Stimulated activated CD4-positive, alpha-beta T cell treated with anti-CD3 and anti-CD28 coated beads, TNF-alpha, amount 100 ng/mL, for 24 hours (primary cell): ENCODE data around the gene CCDC30.
"Not testable (repeated sequence)": the region's sequence is repeated elsewhere in the genome, so short reads cannot be mapped to it uniquely, and the experiment has no call there.

Source experiments
- DNase-seq, 3 experiments: peaks; one replicate each; pipeline ENCODE4 v3.0.0-alpha.2; 2020; ENCODE audit warnings: low read depth in 3 of 3

Gene CCDC30

DNA sequence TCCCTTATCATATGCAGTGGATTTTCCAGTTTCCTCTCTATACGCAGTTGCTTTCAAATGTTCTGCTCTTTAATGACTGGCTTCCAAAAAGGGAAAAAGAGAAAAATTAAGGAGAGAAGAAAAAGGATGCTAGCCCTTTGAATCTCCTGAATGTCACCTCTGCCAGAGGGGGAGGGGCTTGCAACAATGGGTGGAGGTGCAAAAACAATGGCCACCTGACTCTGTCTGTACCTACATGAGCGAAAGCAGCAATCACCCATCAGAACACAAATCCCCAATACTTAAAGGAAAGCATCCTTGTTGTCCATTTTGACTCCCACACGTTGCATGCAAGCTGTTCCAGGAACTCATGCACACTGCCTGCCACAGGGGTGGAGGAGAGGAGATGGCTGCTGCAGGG, 61.2 kb downstream of the CCDC30 start:
- DNase-seq: no peak

GRCh38 chr1:42529724-42530181, 66.7 kb downstream of the CCDC30 start:
- peak in 1 of 3 experiments; percentile 0 for DNase-seq

DNA sequence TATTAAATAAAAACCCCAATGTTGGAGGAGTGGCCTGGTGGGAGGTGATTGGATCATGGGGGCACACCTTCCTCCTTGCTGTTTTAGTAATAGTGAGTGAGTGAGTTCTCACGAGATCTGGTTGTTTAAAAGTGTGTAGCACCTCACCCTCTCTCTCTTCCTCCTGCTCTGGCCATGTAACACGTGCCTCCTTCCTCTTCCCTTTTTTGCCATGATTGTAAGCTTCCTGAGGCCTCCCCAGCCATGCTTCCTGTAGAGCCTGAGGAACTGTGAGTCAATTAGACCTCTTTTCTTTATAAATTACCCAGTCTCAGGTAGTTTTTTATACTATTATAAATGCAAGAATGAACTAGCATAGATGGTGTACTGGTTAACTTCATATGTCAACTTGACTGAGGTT, 68.0 kb downstream of the CCDC30 start:
- DNase-seq: no peak

DNA sequence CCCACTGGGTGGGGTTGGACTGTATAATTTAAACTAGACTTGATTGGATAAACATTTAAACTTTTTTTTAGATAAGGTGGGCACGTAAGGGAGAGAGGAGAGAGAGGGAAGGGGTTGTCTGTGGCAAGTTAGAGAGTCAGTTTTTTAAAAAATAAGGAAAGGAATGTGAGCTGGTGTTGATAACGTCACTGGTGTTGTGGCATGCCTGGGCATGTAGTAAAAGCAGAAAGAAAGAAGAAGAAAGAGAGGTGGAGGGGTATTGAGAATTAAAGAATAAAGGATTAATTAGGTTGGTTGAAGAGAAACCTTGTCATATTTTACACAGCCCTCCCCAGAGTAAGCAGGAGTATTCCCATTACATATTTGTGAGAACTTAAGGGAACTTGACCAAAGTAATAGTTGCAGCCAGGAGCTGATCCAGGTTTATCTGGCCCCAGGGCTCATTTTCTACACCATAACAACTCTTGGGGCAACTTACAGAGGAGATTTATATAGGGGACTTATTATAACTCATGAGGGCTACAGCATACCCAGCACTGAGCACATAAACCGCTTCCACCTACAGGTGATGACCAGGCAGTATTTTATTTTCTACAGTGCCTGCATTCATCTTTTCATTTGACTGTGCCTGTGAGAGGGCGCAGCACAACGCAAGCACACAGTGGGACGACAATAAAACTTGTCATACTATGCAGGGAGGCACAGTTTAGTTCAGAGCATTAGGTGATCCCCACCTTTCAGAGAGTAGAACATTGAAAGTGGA, 70.2 kb downstream of the CCDC30 start:
- no peak for DNase-seq

DNA sequence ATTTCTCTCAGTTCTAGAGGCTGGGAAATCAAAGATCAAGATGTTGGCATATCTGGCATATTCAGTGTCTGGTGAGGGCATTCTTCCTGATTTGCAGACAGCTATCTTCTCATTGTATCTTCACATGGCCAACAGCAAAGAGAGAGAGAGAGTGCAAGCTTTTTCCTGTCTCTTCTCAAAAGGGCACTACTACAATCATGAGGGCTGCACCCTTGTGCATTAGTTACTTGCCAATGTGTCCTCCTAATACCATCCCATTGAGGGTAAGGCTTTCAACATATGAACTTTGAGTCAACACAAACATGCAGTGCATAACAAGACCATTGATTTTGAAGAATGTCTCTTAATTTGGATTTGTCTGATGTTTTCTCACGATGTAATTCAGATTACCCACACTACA, 78.0 kb downstream of the CCDC30 start:
- no peak for DNase-seq

GRCh38 chr1:42551180-42551579, 88.1 kb downstream of the CCDC30 start:
- no peak for DNase-seq

DNA sequence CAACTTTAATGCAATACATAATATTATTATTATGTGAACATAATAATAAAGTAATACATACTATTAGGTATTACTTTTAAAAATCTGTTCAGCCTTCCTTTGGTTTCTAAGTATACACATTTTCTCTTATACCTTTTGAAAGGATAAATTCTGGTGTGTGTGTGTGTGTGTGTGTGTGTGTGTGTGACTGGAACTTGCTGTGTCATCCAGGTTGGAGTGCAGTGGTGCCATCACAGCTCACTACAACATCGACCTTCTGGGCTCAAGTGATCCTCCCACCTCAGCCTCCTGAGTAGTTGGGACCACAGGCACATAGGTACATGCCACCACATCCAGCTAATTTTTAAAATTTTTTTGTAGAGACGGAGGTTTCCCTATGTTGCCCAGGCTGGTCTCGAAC, 88.5 kb downstream of the CCDC30 start:
- no peak for DNase-seq

- no peak for DNase-seq
Observed at GRCh38 chr1:42552636-42553035, 89.5 kb downstream of the CCDC30 start.

DNA sequence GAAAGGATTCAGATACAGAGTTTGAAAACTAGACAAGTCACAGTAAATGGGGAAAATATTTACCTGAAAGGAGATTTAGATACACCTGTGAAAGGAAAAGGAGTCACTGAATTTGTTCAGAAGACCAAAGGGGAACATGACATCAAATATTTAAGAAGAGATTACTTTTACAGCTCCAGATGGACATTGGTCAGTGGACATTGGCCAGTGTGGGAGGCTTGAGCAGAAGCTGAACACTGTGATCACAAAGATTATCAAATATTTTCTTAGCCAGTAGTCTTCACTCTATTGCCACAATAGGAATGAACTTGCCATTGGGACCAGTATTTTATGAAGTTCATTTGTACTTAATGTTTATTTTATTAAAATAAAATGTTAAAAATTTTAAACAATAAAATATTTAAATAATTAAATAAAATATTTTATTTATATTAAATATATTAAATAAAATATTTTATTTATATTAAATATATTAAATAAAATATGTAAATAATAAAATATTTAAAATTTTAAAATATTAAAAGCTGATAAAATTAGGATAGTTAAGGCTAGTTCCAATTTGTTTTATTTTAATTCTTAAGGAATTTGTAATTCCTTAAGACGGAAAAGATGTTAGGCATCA, 94.3 kb downstream of the CCDC30 start:
- no peak for DNase-seq

GRCh38 chr1:42567038-42567437, 104.0 kb downstream of the CCDC30 start:
- no peak for DNase-seq

DNA sequence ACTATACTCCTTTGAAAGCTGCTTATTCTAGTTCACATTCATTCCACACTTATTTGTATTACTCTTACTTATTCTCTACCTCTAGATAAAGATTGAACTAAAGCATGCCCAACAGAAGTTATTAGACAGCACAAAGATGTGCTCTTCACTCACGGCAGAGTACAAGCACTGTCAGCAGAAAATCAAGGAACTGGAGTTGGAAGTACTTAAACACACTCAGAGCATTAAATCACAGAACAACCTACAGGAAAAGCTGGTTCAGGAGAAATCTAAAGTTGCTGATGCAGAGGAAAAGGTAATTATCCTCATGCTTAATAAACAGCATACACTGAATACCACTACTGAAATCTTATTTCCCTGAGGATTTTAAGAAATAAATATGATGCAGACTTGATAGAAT, 113.8 kb downstream of the CCDC30 start:
- DNase-seq: no peak

DNA sequence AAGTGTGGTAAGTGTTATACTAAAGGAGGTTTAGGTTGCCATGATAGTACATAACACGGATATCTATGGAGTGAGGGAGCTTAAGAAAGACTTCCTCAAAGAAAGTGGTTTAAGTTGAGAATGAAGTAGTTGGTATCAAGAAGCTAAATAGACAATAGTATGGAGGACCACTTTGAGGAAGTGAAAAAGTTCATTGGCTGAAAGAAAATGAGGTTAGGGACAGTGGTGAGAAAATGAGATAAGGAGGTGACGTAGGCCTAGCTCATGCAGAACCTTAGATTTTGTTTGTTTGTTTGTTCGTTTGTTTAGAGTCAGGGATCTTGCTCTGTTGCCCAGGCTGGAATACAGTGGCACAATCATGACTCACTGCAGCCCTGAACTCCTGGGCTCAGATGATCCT, 122.9 kb downstream of the CCDC30 start:
- no peak for DNase-seq

DNA sequence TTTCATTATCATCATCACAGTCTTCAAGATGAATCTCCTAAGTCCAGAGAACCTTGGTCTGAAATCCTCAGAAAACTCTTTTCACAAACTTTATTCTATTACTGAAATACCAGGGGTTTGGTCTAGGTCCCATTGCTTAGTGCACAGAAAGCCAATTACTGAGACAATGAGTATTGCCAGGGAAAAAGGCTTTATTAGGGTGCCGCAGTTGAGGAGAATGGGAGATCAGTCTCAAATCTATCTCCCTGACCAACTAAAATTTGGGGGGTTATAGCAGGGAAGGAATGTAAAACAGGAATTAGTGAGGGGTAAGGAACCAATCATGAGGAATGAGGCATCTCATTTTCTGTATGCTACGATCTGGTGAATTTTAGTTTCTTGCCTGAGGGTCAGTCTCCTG, 124.7 kb downstream of the CCDC30 start:
- no peak for DNase-seq

DNA sequence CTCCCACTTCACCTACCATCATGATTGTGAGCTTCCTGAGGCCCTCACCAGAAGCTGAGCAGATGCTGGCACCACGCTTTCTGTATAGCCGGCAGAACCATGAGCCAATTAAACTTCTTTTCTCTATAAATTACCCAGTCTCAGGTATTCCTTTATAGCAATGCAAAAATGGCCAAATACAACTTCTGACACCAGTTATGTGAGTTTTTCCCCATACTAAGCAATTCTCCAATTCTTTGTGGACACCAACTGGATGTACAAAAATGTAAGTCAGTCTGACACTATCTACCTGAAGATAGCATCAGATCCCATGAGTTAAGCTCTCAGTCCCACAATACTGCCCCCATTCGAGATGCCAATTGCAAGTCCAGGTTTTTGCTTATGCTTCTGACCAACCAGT, 129.7 kb downstream of the CCDC30 start:
- no peak for DNase-seq

DNA sequence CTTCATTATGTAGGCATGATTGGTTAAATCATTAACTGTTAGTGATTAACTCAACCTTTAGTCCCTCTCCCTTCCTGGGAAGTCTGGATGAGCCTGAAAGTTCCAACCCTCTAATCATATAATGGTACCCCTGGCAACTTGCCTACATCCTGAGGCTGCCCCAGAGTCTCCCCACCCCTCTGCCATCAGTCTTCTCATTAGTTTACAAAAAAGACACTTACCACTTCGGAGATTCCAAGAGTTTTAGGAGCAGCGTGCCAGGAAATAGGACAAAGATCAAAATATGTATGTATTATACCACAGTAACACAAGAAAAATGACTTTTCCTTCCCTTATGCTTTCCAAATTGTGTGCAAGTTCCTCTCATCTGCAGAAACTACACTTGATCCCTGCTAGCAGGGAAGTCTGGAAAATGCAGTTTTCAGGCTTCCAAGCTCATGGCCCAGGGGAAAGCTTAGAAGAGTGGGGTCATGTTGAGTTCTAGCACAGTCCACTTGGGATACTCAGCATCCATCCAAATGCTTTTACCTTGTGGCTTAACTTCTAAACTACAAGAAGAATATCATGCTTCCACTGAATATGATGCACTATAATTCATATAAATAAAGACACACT, 130.5 kb downstream of the CCDC30 start:
- DNase-seq: no peak

DNA sequence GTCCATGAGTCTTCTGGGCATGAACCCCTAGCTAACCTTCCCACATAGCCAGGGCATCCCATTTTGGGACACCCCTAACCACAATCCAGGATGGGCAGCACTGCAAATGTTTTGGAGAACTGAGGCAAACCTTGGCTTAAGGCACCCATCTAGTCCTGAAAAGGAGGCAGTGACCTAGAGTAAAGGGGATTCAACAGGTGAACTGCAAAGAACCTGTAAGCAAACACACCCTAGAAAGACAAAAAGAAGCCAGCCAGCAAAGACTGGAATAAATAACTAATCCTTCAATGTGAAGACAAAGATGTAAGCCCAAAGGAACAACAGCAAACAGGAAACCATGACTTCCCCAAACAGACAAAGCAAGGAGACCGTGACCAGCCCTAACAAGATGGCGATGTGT, 138.4 kb downstream of the CCDC30 start:
- DNase-seq: no peak

DNA sequence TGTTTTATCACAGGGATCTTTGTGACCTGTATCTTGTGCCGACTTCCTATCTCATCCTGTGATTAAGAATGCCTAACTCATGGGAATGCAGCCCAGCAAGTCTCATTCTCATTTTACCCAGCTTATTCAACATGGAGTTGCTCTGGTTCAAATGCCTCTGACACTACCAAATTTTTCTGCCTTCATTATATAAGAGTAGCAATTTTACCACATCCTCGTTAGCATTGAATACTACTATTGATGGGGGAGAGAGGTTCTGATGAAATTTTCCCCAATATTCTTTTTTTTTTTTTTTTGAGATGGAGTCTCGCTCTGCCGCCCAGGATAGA, 150.7 kb downstream of the CCDC30 start:
- DNase-seq: no peak

DNA sequence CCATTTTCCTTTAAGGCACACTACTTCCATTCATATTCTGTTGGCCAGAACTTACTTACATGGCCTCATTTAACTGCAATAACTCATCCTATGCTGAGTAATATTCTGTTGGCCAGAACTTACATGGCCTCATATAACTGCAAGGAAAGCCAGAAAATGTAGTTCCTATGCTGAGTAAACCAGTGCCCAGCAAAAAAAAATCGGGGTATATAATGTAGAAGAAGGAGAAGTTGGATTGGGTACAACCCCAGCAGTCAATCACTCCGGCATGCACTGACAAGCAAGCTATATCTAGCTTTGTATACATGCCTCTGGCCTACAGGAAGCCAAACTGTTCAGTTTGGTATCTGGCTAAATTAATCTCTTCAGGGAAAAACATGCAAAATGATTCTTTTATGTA, 155.8 kb downstream of the CCDC30 start:
- DNase-seq: no peak

- DNase-seq: no peak
Observed at GRCh38 chr1:42620307-42620706, 157.2 kb downstream of the CCDC30 start.

DNA sequence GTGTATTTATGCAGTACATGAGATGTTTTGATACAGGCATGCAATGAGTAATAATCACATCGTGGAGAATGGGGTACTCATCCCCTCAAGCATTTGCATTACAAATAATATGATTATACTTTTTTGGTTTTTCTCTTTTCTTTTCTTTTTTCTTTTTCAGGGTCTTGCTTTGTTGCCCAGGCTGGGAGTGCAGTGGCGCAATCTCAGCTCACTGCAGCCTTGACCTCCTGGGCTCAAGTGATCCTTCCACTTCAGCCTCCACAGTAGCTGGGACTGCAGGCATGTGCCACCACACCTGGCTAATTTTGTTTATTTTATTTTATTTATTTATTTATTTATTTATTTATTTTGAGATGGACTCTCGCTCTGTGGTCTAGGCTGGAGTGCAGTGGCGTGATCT, 158.1 kb downstream of the CCDC30 start:
- not testable (repeated sequence) for DNase-seq

DNA sequence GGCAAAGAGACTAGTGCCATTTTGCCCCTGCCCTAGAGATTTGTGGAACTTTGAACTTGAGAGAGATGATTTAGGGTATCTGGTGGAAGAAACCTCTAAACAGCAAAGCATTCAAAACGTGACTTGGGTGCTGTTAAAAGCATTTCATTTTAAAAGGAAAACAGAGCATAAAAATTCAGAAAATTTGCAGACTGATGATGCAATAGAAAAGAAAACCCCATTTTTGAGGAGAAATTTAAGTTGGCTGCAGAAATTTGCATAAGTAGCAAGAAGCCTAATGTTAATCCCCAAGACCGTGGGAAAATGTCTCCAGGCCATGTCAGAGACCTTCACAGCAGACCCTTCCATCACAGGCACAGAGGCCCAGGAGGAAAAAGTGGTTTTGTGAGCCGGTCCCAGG, 164.1 kb downstream of the CCDC30 start:
- DNase-seq: not testable (repeated sequence)

DNA sequence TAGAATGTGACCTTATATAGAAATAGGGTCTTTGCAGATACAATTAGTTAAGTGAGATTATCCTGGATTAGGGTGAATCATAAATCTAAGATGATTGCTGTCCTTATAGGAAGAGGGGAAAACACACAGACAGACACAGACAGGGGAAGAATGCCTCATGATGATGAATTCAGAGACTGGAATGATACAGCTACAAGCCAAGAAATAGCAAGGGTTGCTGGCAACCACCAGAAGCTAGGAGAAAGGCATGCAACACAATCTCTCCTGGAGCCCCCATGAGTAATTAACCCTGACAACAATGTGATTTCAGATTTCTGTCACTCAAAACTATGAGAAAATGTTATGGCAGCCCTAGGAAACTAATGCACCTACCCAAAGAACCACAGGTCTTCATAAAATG, 176.0 kb downstream of the CCDC30 start:
- DNase-seq: no peak

DNA sequence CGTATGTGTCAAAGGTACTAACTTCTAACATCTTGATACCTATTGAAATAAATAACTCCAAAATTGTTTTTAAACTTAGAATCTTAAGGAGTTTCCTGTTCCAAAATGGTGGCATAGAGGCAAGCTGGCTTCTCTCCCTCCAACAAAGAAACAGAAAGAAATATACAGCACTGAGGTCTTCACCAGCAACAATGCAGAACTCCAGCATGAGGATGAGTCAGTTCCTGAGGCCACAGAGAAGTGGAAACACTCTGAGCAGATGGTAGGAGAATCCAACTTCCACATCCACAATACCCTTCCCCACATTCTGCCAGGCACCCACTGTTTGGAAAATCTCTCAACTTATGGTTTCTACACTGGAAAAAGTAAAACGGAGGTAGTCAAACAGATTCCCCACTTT, 183.0 kb downstream of the CCDC30 start:
- DNase-seq: no peak
